SU-DHL-6 (cell line): Measurements from ENCODE around the gene PRSS12.

ENCODE experiments used
- CTCF ChIP-seq: fragments of 200-600 bp; sonication (generic); IDR thresholded peaks from one replicate; pipeline ENCODE4 v1.5.1; 2017; ENCODE audit warnings: antibody characterized with exemption, mild to moderate bottlenecking, low read length, moderate library complexity; ENCODE audit not compliant: insufficient read depth, poor library complexity, severe bottlenecking
- EZH2phosphoT487 ChIP-seq: fragments of 200-600 bp; sonication (generic), shearing (Covaris generic); conservative IDR thresholded peaks from 2 replicates; pipeline ENCODE4 v1.6.1; 2018; ENCODE audit warnings: mild to moderate bottlenecking, antibody characterized with exemption, low read length, moderate library complexity, mixed read lengths

GRCh38 chr4:118360106-118360505, 7.3 kb upstream of the PRSS12 start:
- no peak for TF ChIP-seq CTCF
- no peak for TF ChIP-seq EZH2phosphoT487
